Measurements from ENCODE around the gene MYMK.

The MYMK gene

GRCh38 chr9:133476036-133476931 is 48.5 kb downstream of the MYMK start:
- Histone ChIP-seq H3K4me3 (IDR thresholded peaks at IDR 0.05; ENCODE audit: insufficient read depth, low read depth, low read length) (no peak overlapping the region), H4K20me1 (ENCODE audit: insufficient read depth) (no peaks in the 10 kb centered on the region), H3K36me3 (ENCODE audit: insufficient read depth) (no peaks in the 10 kb centered on the region), H3K27me3 (ENCODE audit: insufficient read depth, low read depth) (peaks cover 62% of the 10 kb centered on the region; the same call in 1 of the 2 replicates), H3K27ac (no peak overlapping the region), H3K4me1 (ENCODE audit: low read depth, poor library complexity, severe bottlenecking) (no peaks in the 10 kb centered on the region), H2AFZ (ENCODE audit: low read depth) (no peak overlapping the region), H3K4me2 (no peak overlapping the region), H3K79me2 (ENCODE audit: insufficient read depth, low read depth) (no peaks in the 10 kb centered on the region), H3K9ac (no peak overlapping the region)
- TF ChIP-seq CTCF (conservative IDR thresholded peaks at IDR 0.05; ENCODE audit: low read depth, low read length) = no peak

DNA sequence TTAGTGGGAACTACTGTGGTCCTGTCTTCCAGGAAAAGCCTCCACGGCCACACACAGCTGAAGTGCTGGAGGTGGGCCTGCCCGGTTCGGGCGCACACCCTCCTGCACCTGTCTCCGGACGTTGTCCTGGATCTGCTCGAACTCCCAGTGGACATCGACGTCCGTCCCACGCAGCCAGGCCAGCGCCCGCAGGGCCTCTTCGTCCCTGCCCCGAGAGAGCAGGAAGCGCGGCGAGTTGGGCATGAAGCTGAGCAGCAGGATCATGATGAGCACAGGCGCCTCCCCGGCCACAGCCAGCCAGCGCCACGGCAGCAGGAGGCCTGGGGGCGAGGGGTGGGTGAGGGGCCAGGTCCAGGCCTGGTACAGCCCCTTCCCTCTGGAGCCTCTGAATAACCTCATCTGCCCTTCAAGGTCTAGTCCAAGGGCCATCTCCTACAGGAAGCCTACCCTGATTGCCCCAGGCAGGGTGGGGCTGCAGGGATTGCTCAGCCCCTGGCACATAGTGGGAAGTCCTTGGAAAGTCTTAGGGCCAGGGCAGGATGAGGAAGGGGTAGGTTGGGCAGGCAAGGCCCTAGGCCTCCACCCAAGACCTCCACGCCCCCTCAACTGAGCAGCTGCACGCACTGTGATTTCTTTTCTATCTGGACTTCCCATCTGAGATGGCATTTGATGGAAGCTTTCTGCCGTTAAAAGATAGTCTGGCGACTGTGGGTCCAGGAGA is 49.3 kb downstream of the MYMK start:
- no peak overlapping the region for H3K4me2 ChIP-seq
- no peak overlapping the region for H3K9ac ChIP-seq
- H3K79me2 ChIP-seq (ENCODE audit: insufficient read depth, low read depth) = no peaks in the 10 kb centered on the region

GRCh38 chr9:133474853-133475252 is 49.9 kb downstream of the MYMK start:
- Histone ChIP-seq H2AFZ (ENCODE audit: low read depth) (no peak overlapping the region), H3K4me2 (no peak overlapping the region), H3K4me3 (IDR thresholded peaks at IDR 0.05; ENCODE audit: insufficient read depth, low read depth, low read length) (no peak overlapping the region), H3K27ac (no peak overlapping the region), H3K79me2 (ENCODE audit: insufficient read depth, low read depth) (no peaks in the 10 kb centered on the region), H3K4me1 (ENCODE audit: low read depth, poor library complexity, severe bottlenecking) (no peaks in the 10 kb centered on the region), H3K9ac (no peak overlapping the region), H4K20me1 (ENCODE audit: insufficient read depth) (no peaks in the 10 kb centered on the region), H3K27me3 (ENCODE audit: insufficient read depth, low read depth) (peaks cover 56% of the 10 kb centered on the region; the same call in 1 of the 2 replicates), H3K36me3 (ENCODE audit: insufficient read depth) (no peaks in the 10 kb centered on the region)
- no peak for TF ChIP-seq CTCF (conservative IDR thresholded peaks at IDR 0.05; ENCODE audit: low read depth, low read length)

More for the DNA sequence above, 49.3 kb downstream of the MYMK start:
- H3K4me1 ChIP-seq (ENCODE audit: low read depth, poor library complexity, severe bottlenecking) = no peaks in the 10 kb centered on the region
- H3K36me3 ChIP-seq (ENCODE audit: insufficient read depth) = no peaks in the 10 kb centered on the region
- no peak overlapping the region for H3K27ac ChIP-seq
- no peak overlapping the region for H2AFZ ChIP-seq (ENCODE audit: low read depth)
- TF ChIP-seq CTCF (conservative IDR thresholded peaks at IDR 0.05; ENCODE audit: low read depth, low read length) = no peak
- H4K20me1 ChIP-seq (ENCODE audit: insufficient read depth) = no peaks in the 10 kb centered on the region
- no peak overlapping the region for H3K4me3 ChIP-seq (IDR thresholded peaks at IDR 0.05; ENCODE audit: insufficient read depth, low read depth, low read length)
- H3K27me3 ChIP-seq (ENCODE audit: insufficient read depth, low read depth) = peaks cover 59% of the 10 kb centered on the region; the same call in 1 of the 2 replicates

GRCh38 chr9:133474215-133474614 is 50.5 kb downstream of the MYMK start:
- no peak overlapping the region for H3K4me2 ChIP-seq
- H3K27ac ChIP-seq = no peak overlapping the region
- no peaks in the 10 kb centered on the region for H3K79me2 ChIP-seq (ENCODE audit: insufficient read depth, low read depth)
- H4K20me1 ChIP-seq (ENCODE audit: insufficient read depth) = no peaks in the 10 kb centered on the region
- H3K4me1 ChIP-seq (ENCODE audit: low read depth, poor library complexity, severe bottlenecking) = no peaks in the 10 kb centered on the region
- peaks cover 55% of the 10 kb centered on the region for H3K27me3 ChIP-seq (ENCODE audit: insufficient read depth, low read depth)
- TF ChIP-seq CTCF (conservative IDR thresholded peaks at IDR 0.05; ENCODE audit: low read depth, low read length) = no peak
- H3K4me3 ChIP-seq (IDR thresholded peaks at IDR 0.05; ENCODE audit: insufficient read depth, low read depth, low read length) = no peak overlapping the region
- H3K9ac ChIP-seq = no peak overlapping the region
- H2AFZ ChIP-seq (ENCODE audit: low read depth) = no peak overlapping the region
- no peaks in the 10 kb centered on the region for H3K36me3 ChIP-seq (ENCODE audit: insufficient read depth)
